Measurements from ENCODE around the gene SEPTIN1.
"Not testable (repeated sequence)": the region's sequence is repeated elsewhere in the genome, so short reads cannot be mapped to it uniquely, and the experiment has no call there.

Gene SEPTIN1

GRCh38 chr16:30356401-30357084 lies 25.8 kb downstream of the SEPTIN1 start:
- DNase-seq, result no peak

GRCh38 chr16:30355954-30356308 lies 26.4 kb downstream of the SEPTIN1 start:
- no peak for DNase-seq

- DNase-seq, result peak; percentile 77 to 93
Measured at GRCh38 chr16:30355144-30355953, 27.0 kb downstream of the SEPTIN1 start, which contains the start of gene CD2BP2. Gene CD2BP2, minus strand, starts transcription at chr16:30355308. Its CDS starts 627 bp downstream, at chr16:30354681.

GRCh38 chr16:30354423-30355143 lies 27.8 kb downstream of the SEPTIN1 start:
- no peak for DNase-seq

GRCh38 chr16:30353438-30354129 lies 28.8 kb downstream of the SEPTIN1 start:
- DNase-seq, result no peak

GRCh38 chr16:30352488-30353401 lies 29.6 kb downstream of the SEPTIN1 start:
- DNase-seq, result no peak

- no peak for DNase-seq
Measured at GRCh38 chr16:30351586-30352419, 30.6 kb downstream of the SEPTIN1 start.

GRCh38 chr16:30351001-30351441 lies 31.3 kb downstream of the SEPTIN1 start:
- no peak for DNase-seq

- DNase-seq, result no peak
Measured at GRCh38 chr16:30350134-30350871, 32.1 kb downstream of the SEPTIN1 start.

- no peak for DNase-seq
Measured at GRCh38 chr16:30349675-30350074, 32.7 kb downstream of the SEPTIN1 start.

- no peak for DNase-seq
Measured at GRCh38 chr16:30348929-30349328, 33.4 kb downstream of the SEPTIN1 start.

- DNase-seq, result no peak
Measured at GRCh38 chr16:30348113-30348512, 34.2 kb downstream of the SEPTIN1 start.

- no peak for DNase-seq
Measured at GRCh38 chr16:30346286-30346685, 36.1 kb downstream of the SEPTIN1 start.

GRCh38 chr16:30343491-30343820 lies 38.9 kb downstream of the SEPTIN1 start:
- not testable (repeated sequence) for DNase-seq

- no peak for DNase-seq
Measured at GRCh38 chr16:30342751-30343490, 39.4 kb downstream of the SEPTIN1 start.

GRCh38 chr16:30341971-30342370 lies 40.4 kb downstream of the SEPTIN1 start:
- not testable (repeated sequence) for DNase-seq

GRCh38 chr16:30340621-30341020 lies 41.7 kb downstream of the SEPTIN1 start:
- no peak for DNase-seq

- not testable (repeated sequence) for DNase-seq
Measured at GRCh38 chr16:30338715-30339114, 43.6 kb downstream of the SEPTIN1 start.

- DNase-seq, result not testable (repeated sequence)
Measured at GRCh38 chr16:30337964-30338357, 44.4 kb downstream of the SEPTIN1 start.
